Measurements from ENCODE around the gene PRDX1.

Gene PRDX1

DNA sequence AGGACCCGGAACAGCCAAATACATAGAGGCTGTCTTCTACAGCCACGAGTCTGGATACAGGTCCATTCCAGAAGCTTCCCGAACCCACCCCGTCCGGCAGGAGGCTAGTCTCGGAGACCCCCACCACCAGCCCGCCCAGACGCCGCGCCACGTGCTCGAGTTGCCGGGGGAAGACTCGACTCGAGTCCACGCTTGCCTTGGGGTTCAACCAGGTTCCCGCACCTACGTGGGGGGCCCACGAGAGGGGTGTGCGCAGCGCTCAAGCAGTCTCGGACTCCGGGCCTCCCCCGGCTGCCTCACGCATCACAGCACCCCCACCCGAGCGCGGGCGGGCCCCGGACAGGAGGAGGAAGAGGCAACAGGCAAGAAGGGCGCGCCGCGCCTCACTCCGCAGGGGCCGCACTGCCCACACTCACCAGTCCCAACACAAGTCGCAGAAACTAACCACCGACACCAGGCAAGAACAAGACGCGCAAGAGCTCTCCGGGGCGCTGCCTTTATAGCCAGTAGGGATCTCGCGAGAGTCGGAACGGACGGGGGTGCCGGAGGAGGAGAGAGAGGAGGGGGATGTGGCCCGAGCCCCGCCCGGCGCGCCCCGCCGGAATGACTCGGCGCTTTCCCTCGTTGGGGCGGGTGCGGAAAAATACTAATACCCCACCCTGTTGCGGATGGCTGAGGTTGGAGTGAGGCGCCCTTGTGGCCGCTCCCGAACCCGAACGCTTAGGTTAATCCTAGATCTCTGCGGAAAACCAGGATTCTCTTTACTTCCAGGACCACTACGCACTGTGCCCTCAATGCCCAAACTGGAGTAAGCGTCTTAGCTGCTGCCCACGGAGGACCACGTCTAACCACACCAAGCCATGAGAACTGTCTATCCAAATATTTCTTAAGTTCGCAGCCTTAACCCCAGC lies at the start of gene PRDX1:
Gene PRDX1 (minus strand): TSS at position 472 of the 911 bp plus-strand sequence. CDS start 2,841 bp downstream, outside the sequence.
- peak; percentile 97 for DNase-seq (ENCODE audit: low spot score)

DNA sequence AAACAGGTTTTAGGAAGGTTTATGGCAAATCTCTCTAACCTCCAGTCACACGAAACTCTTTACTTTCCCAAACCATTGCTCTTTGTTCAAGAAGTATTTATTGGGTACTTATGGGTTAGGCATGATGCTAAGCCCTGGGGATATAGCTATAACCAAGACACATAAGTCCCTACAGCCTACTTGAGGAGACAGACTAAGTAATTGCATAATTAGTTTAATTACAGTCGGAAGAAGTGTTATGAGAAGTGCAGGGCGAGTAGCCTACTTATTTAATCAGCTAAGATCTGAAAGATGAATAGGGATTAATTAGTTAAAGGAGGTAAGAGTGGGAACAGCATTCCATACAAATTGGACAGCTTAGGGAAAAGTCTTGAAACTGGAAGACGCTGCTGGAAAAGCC lies 48.9 kb upstream of the PRDX1 start:
- DNase-seq (ENCODE audit: low spot score), result no peak

DNA sequence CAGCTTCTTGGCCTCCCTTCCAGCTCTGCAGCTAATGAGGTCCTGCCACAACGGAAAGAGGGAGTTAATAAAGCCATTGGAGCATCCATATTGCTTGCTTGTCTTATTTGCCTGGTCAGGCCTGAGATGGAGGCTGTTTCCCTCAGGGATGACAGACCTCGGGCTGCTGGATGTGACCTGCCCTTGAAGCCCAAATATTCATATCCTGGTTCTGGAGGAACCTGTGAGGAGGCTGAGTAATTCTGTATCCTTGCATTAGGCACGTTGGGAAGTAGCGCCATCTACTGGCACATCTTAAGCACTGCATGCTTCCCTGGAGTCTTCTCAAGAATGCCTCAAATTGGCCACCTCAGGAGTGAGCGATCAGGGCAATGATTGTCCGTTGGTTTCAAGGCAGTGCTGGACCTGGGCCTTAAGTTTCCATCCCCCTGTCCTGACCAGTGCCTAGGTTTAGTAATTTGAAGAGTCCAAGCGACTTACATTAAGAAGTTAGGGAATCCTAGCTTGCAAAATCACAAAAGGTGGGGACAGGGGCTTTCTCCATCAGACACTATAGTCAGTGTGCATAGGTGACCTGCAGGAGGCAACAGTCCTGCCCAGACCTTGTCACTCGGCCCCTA lies 48.4 kb upstream of the PRDX1 start:
- DNase-seq (ENCODE audit: low spot score), result peak; percentile 85

DNA sequence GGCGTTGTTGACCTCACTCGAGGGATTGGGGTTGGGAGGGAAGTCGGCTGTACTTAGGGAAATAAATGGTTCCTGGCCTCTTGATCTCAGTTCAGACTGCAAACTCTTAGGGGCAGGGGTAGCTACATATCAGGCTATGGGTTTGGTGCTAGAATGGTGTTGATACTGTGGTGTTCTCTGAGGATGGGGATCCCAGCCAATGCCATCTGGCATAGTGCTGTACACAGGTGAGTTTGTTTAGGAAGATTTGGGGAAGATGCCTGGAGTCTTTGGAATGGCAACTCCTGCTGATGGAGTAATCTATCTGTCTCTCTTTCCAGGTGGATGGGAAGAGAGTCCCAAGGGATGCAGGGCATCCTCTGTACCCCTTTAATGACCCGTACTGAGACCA lies 47.9 kb upstream of the PRDX1 start:
- no peak for DNase-seq (ENCODE audit: low spot score)

DNA sequence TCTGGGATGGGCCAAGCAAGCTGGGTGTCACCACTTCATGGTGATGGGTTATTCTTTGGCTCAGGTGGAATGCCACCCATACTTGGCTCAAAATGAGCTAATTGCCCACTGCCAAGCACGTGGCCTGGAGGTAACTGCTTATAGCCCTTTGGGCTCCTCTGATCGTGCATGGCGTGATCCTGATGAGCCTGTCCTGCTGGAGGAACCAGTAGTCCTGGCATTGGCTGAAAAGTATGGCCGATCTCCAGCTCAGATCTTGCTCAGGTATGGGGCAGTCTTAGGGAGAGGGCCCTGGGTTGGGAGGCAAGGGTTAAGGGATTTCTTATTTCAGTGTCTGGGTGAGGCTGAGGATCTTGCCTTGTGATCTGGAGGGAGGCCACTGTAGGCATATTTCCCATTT lies 46.7 kb upstream of the PRDX1 start:
- DNase-seq (ENCODE audit: low spot score), result no peak

DNA sequence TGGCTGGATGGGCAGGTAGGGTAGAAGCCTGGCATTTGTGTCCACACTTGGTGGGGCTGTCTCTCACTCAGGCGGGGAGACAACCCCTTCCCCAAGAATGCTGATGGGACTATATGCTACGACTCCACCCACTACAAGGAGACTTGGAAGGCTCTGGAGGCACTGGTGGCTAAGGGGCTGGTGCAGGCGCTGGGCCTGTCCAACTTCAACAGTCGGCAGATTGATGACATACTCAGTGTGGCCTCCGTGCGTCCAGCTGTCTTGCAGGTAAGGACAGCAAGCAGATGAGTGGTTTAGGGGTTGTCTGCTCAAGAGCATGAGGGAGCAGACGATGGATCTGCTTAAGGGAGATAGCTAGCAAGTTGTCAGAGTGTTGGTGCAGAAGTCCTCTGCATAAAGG lies 46.2 kb upstream of the PRDX1 start:
- DNase-seq (ENCODE audit: low spot score), result no peak

DNA sequence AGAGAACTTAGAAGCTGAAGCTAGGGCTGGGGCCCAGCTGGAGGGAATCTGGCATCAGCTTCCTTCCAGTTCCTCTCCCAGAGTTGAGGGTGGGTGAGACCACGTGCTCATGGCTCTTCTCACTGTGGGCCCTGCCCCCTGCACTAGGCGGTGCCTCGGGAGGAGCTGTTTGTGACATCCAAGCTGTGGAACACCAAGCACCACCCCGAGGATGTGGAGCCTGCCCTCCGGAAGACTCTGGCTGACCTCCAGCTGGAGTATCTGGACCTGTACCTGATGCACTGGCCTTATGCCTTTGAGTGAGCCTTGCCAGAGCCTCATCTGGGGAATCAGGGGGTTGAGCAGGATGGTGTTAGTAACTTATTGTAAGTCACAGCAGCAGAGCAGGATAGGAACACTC lies 45.0 kb upstream of the PRDX1 start:
- no peak for DNase-seq (ENCODE audit: low spot score)

DNA sequence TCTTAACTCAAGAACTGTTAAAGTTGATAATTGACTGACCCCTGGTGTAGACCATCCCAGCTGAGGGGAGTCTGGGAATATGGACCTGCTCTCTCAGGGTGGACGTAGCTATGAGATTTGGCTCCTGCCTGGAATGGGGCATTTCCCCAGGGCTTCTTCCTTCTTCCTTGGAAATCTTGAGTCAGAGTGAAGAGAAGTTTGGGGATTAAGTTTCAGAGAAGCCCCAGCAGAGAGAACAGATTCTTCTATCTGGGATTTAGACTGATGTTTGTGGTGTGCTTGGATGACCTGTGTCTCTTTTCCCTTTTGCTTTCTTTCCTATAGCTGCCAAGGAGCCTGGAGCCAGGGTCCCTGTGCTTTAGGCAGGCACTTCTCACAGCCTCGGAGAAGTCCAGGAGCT lies 42.2 kb upstream of the PRDX1 start:
- no peak for DNase-seq (ENCODE audit: low spot score)

DNA sequence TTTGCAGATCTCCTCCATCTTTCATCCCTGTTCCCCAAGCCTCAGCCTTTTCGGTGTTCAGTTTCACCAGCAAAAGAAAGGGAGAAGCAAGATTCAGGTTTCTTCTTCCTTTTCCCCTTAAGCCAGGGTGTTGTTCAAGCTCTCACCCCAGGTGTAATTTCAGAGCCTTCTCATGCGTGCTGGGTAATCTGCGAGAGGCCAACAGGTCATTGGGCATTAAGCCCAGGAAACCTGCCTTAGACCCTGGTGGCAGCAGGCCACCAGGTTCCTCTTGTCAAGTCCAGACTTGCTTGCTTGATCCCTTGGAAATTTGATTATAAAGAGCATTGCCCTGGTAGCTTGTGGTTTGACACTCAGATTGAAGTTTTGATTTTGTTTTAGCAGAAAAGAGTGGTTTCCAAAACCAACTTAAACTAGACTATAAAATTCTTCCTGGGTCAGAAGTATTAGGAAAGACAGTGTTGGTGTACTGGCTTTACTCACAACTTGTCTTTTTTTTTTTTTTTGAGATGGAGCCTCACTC lies 35.8 kb upstream of the PRDX1 start:
- DNase-seq (ENCODE audit: low spot score), result no peak

DNA sequence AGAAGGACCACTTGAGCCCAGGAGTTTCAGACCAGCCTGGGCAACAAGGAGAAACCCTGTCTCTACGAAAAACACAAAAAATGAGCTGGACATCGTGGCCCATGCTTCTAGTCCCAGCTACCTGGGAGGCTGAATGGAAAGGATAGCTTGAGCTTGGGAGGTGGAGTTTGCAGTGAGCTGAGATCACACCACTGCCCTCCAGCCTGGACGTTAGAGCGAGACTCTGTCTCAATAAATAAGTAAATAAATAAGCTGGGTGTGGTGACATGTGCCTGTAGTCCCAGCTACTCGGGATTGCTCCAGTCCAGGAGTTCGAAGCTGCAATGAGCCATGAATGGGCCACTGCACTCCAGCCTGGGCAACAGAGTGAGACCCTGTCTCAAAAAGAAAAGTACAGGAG lies 32.5 kb upstream of the PRDX1 start:
- no peak for DNase-seq (ENCODE audit: low spot score)

DNA sequence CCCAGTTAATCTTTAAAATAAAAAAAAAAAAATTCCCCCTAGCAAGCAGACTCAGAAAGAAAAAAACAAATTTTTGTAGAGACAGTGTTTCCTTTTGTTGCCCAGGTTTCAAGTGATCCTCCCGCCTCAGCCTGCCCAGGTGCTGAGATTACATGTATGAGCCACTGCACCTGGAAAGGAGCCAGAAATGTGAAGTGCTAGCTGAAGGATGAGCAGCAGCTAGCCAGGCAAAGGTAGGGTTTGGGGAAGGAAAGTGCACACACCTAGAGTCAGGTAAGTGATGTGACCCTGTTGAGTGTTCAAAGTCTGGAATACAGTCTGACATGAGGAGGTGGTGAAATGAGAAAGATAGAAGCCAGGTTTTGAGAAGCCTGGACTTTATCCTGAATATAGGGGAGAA lies 30.6 kb upstream of the PRDX1 start:
- no peak for DNase-seq (ENCODE audit: low spot score)

DNA sequence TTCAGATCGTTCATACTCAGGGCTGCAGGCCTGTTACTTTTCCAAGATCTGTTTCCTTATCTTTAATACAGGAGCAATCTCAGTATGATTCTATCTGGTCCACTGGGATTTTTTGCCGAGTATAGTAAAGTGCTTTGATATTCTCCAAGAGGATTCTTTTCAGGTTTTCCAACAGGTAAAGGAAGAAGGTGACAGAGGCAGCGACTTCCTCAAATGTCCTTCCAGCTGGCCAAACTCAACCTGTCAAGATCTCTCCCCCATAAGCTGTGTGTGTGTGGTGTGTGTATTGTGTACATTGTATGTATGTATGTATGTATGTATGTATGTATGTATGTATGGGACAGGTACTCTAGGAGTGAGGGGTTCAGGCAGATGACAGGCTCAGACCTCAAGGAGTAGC lies 30.0 kb upstream of the PRDX1 start:
- no peak for DNase-seq (ENCODE audit: low spot score)

DNA sequence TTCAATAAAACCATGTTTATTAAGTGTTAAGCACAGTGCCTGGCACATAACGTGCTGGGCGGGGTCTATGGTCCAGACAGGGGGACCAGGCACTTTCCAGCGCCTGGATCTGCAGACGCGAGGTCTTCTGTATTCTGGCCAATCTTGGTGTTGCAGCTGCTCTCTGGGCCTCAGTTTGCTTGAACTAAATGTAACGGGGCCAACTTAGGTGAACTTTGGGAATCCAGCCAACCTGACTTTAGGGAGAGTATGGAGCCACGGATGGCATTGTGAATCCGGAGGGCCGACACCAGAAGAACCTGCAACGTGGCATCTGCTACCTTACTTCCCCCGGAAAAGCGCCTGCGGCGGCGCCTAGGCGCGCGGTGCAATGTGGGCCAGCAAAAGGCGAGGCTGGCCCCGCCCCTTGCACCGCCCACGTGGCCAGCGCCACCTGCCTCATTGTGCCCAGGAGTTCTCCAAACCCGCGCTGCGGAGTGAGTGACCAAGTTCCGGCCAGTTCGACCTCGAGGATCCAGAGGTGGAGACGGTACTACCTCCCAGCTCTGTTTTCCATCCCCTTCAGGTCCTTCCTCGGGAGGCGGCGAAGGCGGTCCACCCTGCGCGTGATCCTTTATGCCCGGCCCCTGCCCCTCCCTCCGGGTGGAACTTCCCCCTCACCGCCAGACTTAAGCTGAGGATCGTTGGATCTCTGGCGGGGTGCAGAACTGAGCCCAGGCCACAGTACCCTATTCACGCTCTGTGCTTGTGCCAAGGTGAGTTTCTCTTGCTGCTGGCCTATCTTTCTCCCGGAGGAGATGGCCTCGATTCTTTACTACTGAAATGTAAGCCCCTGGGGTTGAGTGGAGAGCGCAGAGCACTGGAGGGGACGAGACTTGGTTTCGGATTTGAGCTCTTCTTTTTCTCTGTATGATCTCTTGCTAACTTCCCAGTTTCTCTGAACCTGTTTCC lies 29.0 kb upstream of the PRDX1 start, which contains the start of gene AKR1A1:
Gene AKR1A1 (plus strand): TSS at position 426 of the 951 bp plus-strand sequence. CDS start 10,969 bp downstream, outside the sequence.
- peak; percentile 81 for DNase-seq (ENCODE audit: low spot score)

DNA sequence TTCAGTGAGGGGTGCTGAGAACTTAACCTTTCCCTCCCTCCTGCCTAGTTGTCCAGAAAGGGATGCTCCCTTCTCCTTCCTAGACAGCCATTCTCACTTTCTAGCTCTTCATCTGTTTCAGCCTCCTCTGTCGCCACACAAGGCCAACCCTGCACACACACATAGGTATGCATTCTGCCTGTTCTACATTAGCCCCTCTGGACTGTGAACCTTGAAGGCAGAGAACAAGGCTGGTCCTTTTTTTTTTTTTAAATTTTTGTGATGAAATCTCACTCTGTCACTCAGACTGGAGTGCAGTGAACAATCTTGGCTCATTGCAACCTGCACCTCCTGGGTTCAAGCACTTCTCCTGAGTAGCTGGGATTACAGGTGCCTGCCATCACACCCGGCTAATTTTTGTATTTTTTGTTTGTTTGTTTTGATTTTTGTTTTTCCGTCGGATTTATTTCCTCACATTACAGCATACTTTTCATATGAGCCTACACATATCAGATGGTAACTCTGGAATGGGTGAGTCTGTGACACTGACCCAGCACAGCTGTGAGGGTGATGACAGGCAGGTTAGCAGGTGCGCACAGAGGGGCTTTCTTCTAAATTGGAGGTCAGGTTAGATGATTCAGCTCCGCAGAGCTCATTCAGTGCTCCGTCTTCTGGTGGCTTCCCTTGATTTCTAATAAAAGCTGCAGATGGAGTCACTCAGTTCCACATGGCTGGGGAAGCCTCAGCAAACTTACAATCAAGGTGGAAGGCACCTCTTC lies 24.0 kb upstream of the PRDX1 start:
- DNase-seq (ENCODE audit: low spot score), result no peak

DNA sequence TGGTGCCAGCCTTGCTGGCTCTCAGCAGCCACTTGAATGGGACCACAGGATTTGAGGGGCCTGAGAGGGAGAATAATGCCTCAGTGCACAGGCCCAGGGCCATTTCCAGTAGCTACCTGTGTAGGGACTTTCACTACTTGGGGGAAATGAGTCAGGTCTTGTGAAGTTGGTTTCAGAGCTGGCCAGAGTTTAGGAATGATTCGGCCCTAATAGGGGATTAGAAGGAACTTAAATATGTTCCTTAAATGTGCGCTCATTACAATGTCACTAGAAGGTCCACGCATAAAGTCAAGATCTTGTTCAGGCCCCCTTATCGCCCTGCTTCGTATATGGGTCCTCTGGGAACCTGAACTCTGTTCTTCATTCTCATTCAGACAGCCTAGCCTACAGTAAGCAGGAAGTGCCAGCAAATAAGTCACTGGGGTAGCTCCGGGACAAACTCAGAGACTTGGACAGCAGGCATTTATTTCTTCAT lies 23.4 kb upstream of the PRDX1 start:
- DNase-seq (ENCODE audit: low spot score), result no peak

DNA sequence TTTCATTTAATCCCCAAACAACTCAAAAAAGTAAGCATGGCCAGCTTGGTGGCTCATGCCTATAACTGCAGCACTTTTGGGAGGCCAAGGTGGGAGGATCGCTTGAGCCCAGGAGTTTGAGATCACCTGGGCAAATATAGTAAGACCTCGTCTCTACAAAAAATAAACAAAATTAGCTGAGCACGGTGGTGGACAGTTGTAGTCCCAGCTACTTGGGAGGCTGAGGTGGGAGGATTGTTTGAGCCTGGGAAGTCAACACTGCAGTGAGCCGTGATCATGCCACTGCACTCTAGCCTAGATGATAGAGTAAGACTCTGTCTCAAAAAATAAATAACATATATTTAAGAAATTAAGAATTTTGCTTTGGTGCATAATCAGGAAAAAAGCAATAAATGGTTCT lies 22.8 kb upstream of the PRDX1 start:
- no peak for DNase-seq (ENCODE audit: low spot score)

DNA sequence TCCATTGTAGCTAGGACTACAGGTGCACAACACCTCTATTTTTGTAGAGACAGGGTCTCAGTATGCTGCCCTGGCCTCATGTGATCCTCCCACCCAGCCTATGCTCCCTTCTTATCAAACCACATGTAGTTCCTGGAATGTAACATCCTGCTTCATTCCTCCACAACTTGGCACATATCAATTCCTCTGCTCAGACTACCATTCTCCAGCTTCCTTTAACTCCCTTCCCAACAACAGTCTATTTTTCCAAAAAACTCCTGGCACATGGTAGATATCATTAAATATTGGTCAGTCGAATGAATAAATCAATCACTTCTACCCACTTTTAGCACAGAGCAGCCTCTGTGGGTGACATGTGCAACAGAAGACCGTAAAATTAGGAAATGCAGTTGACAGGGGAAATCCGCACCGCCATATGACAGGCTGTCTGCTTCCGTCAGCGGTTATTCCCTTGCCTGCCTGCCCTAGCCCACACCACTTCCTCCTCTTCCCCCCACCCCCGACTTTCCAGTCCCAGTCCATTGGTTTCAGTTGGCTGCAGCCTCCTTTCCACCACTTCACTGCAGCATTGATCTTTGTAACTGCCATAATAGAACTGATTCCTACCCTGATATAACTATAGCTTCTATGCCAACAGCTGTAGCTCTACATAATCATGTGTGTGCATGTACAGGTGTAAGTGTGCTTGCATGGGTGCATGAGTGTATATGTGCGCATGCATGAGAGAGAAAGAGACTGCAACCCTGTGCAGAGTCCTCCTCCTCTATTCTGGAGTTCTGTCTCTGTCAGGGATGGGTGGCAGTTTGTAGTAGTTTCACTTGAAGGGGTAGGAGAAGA lies 22.1 kb upstream of the PRDX1 start:
- no peak for DNase-seq (ENCODE audit: low spot score)

DNA sequence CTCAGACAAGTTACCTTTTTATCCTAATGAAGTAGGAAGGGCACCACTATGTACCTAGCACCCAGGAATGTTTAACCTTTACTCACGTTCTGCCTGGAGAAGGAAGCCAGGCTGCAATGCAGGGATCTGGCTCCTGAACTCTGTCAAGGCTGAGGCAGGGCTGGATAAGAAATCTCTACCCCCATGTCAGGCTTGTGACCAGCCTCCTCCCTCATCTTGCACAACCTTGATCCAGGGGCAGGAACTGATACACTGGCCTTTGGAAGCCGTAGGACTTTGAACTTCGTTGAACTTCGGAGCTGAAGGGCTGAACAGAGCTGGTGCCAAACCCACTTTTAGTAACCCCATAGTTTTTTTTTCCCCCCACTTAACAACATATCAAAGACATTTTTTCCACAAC lies 20.9 kb upstream of the PRDX1 start:
- DNase-seq (ENCODE audit: low spot score), result no peak

DNA sequence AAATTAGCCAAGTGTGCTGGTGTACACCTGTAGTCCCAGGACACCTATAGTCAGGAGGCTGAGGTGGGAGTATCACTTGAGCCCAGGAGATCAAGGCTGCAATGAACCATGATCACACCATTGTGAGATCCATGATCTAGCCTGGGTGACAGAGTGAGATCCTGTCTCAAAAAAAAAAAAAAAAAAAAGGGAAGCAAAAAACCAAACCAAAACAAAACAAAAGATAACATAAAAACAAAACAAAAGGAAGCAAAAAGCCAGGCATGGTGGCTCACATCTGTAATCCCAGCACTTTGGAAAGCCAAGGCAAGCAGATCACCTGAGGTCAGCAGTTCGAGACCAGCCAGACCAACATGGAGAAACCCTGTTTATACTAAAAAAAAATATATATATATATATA lies 19.5 kb upstream of the PRDX1 start:
- no peak for DNase-seq (ENCODE audit: low spot score)

DNA sequence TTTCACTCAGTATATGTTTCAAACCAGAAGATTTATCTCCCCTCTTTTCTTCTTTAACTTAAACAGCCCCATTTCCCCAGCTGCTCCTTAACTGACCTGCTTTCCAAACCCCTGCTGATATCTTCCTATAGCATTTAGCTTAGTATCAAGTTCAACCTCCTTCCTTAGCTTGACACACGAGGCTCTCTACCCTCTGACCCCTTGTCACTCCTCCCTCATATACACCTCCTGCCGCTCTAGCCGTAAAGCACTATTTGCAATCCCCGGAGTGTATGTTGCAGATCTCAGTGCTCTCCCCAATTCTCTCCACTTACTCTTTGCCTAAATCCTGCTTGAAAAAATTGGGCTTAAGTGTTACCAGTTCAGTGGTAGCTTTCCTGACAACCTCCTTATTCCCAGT lies 15.2 kb upstream of the PRDX1 start:
- no peak for DNase-seq (ENCODE audit: low spot score)

All from hematopoietic multipotent progenitor cell treated with erythropoietin and hydrocortisone succinate and interleukin-3 and kit ligand, for 17 days (in vitro differentiated cells).